ENCODE data around the gene USP17L24. TPM values are rescaled to one million over a fixed set of nuclear protein-coding genes. Genes with fewer than 3 reads are reported as not detected.
"Not testable (repeated sequence)": the region's sequence is repeated elsewhere in the genome, so short reads cannot be mapped to it uniquely, and the experiment has no call there.

The USP17L24 gene
- not detected in 2 replicates for total RNA-seq

GRCh38 chr4:9324865-9325264 lies at the start of gene USP17L24:
Gene USP17L24, plus strand, starts transcription at chr4:9325165. Its CDS starts 0 bp downstream, at chr4:9325165.
- H3K4me3 Mint-ChIP-seq; H3K36me3 Mint-ChIP-seq (ENCODE audit: low read depth); H3K27me3 Mint-ChIP-seq; H3K27ac Mint-ChIP-seq; DNase-seq; H3K4me1 Mint-ChIP-seq; H3K9me3 Mint-ChIP-seq; intact Hi-C loops (cut with micrococcal nuclease): not testable (repeated sequence)

GRCh38 chr4:9324191-9324590 lies 774 bp upstream of the USP17L24 start:
- H3K27me3 Mint-ChIP-seq; H3K9me3 Mint-ChIP-seq; H3K4me1 Mint-ChIP-seq; H3K36me3 Mint-ChIP-seq (ENCODE audit: low read depth); H3K4me3 Mint-ChIP-seq; H3K27ac Mint-ChIP-seq; intact Hi-C loops (cut with micrococcal nuclease): not testable (repeated sequence)
- DNase-seq = peak; percentile 53

- H3K36me3 Mint-ChIP-seq (ENCODE audit: low read depth); H3K9me3 Mint-ChIP-seq; H3K27ac Mint-ChIP-seq; intact Hi-C loops (cut with micrococcal nuclease); H3K4me1 Mint-ChIP-seq; H3K4me3 Mint-ChIP-seq; H3K27me3 Mint-ChIP-seq; DNase-seq: not testable (repeated sequence)
These were observed 4.6 kb downstream of the USP17L24 start, which contains the start of gene USP17L25 for GRCh38 chr4:9329611-9330010. Gene USP17L25, plus strand, starts transcription at chr4:9329911. Its CDS starts 0 bp downstream, at chr4:9329911.

GRCh38 chr4:9334358-9334757 lies 9.4 kb downstream of the USP17L24 start, which contains the start of gene USP17L26:
Gene USP17L26, plus strand, starts transcription at chr4:9334658. Its CDS starts 0 bp downstream, at chr4:9334658.
- H3K36me3 Mint-ChIP-seq (ENCODE audit: low read depth); H3K4me1 Mint-ChIP-seq; H3K27ac Mint-ChIP-seq; intact Hi-C loops (cut with micrococcal nuclease); H3K9me3 Mint-ChIP-seq; H3K27me3 Mint-ChIP-seq; H3K4me3 Mint-ChIP-seq; DNase-seq: not testable (repeated sequence)

GRCh38 chr4:9339103-9339502 lies 14.1 kb downstream of the USP17L24 start, which contains the start of gene USP17L5:
Gene USP17L5, plus strand, starts transcription at chr4:9339403. Its CDS starts 0 bp downstream, at chr4:9339403.
- intact Hi-C loops (cut with micrococcal nuclease); H3K4me3 Mint-ChIP-seq; H3K9me3 Mint-ChIP-seq; H3K27me3 Mint-ChIP-seq; H3K4me1 Mint-ChIP-seq; H3K27ac Mint-ChIP-seq; DNase-seq; H3K36me3 Mint-ChIP-seq (ENCODE audit: low read depth): not testable (repeated sequence)

- H3K4me3 Mint-ChIP-seq; H3K4me1 Mint-ChIP-seq; intact Hi-C loops (cut with micrococcal nuclease); H3K9me3 Mint-ChIP-seq; H3K27me3 Mint-ChIP-seq; DNase-seq; H3K36me3 Mint-ChIP-seq (ENCODE audit: low read depth); H3K27ac Mint-ChIP-seq: not testable (repeated sequence)
These were observed 18.9 kb downstream of the USP17L24 start, which contains the start of gene USP17L27 for GRCh38 chr4:9343848-9344247. Gene USP17L27, plus strand, starts transcription at chr4:9344148. Its CDS starts 0 bp downstream, at chr4:9344148.

GRCh38 chr4:9348593-9348992 lies 23.6 kb downstream of the USP17L24 start, which contains the start of gene USP17L28:
Gene USP17L28, plus strand, starts transcription at chr4:9348893. Its CDS starts 0 bp downstream, at chr4:9348893.
- intact Hi-C loops (cut with micrococcal nuclease); H3K9me3 Mint-ChIP-seq; H3K27me3 Mint-ChIP-seq; DNase-seq; H3K36me3 Mint-ChIP-seq (ENCODE audit: low read depth); H3K4me1 Mint-ChIP-seq; H3K27ac Mint-ChIP-seq; H3K4me3 Mint-ChIP-seq: not testable (repeated sequence)

GRCh38 chr4:9350866-9351265 lies 25.9 kb downstream of the USP17L24 start:
- H3K27ac Mint-ChIP-seq; H3K27me3 Mint-ChIP-seq; H3K9me3 Mint-ChIP-seq; DNase-seq; H3K4me1 Mint-ChIP-seq; H3K4me3 Mint-ChIP-seq; intact Hi-C loops (cut with micrococcal nuclease); H3K36me3 Mint-ChIP-seq (ENCODE audit: low read depth): not testable (repeated sequence)

GRCh38 chr4:9353338-9353737 lies 28.4 kb downstream of the USP17L24 start, which contains the start of gene USP17L29:
Gene USP17L29, plus strand, starts transcription at chr4:9353638. Its CDS starts 0 bp downstream, at chr4:9353638.
- H3K27ac Mint-ChIP-seq; intact Hi-C loops (cut with micrococcal nuclease); H3K4me3 Mint-ChIP-seq; H3K9me3 Mint-ChIP-seq; H3K36me3 Mint-ChIP-seq (ENCODE audit: low read depth); H3K4me1 Mint-ChIP-seq; DNase-seq; H3K27me3 Mint-ChIP-seq: not testable (repeated sequence)

- DNase-seq; H3K9me3 Mint-ChIP-seq; H3K27me3 Mint-ChIP-seq; H3K27ac Mint-ChIP-seq; H3K36me3 Mint-ChIP-seq (ENCODE audit: low read depth); H3K4me3 Mint-ChIP-seq; H3K4me1 Mint-ChIP-seq; intact Hi-C loops (cut with micrococcal nuclease): not testable (repeated sequence)
These were observed 37.9 kb downstream of the USP17L24 start, which contains the start of gene USP17L30 for GRCh38 chr4:9362829-9363228. Gene USP17L30, plus strand, starts transcription at chr4:9363129. Its CDS starts 0 bp downstream, at chr4:9363129.

Other genes with a start within 250 kb of the USP17L24 start
- not detected in 2 replicates for gene FAM90A26, start 154.8 kb upstream of the USP17L24 start, total RNA-seq
- not detected in 2 replicates for gene USP17L10, start 114.5 kb upstream of the USP17L24 start, total RNA-seq
- gene USP17L11, start 109.8 kb upstream of the USP17L24 start, total RNA-seq = not detected in 2 replicates
- not detected in 2 replicates for gene USP17L12, start 105.0 kb upstream of the USP17L24 start, total RNA-seq
- not detected in 2 replicates for gene USP17L13, start 100.3 kb upstream of the USP17L24 start, total RNA-seq
- 0.14 TPM in 1 of 2 replicates, not detected in the other for gene USP17L15, start 90.8 kb upstream of the USP17L24 start, total RNA-seq
- gene USP17L17, start 81.3 kb upstream of the USP17L24 start, total RNA-seq = not detected in 2 replicates
- gene USP17L18, start 76.5 kb upstream of the USP17L24 start, total RNA-seq = not detected in 2 replicates
- gene USP17L19, start 71.8 kb upstream of the USP17L24 start, total RNA-seq = not detected in 2 replicates
- not detected in 2 replicates for gene USP17L20, start 67.0 kb upstream of the USP17L24 start, total RNA-seq
- gene USP17L21, start 62.3 kb upstream of the USP17L24 start, total RNA-seq = not detected in 2 replicates
- gene USP17L22, start 57.5 kb upstream of the USP17L24 start, total RNA-seq = not detected in 2 replicates
- gene USP17L25, start 4.7 kb downstream of the USP17L24 start, total RNA-seq = not detected in 2 replicates
- gene USP17L26, start 9.5 kb downstream of the USP17L24 start, total RNA-seq = not detected in 2 replicates
- gene USP17L5, start 14.2 kb downstream of the USP17L24 start, total RNA-seq = not detected in 2 replicates
- gene USP17L27, start 19.0 kb downstream of the USP17L24 start, total RNA-seq = not detected in 2 replicates
- not detected in 2 replicates for gene USP17L28, start 23.7 kb downstream of the USP17L24 start, total RNA-seq
- gene USP17L29, start 28.5 kb downstream of the USP17L24 start, total RNA-seq = not detected in 2 replicates
- not detected in 2 replicates for gene USP17L30, start 38.0 kb downstream of the USP17L24 start, total RNA-seq
- gene DEFB131A, start 119.2 kb downstream of the USP17L24 start, total RNA-seq = not detected in 2 replicates